Liver (tissue), 9 donors: ENCODE measurements around the gene GRIK1. TPM values are rescaled to one million over a fixed set of nuclear protein-coding genes. Genes with fewer than 3 reads are reported as not detected.

Experiments used
- DNase-seq: peaks from one replicate; pipeline ENCODE4 v3.0.0-alpha.2; 2017; ENCODE audit warnings: low spot score
- H3K27ac ChIP-seq, 2 donors: one replicate each; pipeline ENCODE4 v1.7.0; 2013; ENCODE audit warnings: inconsistent platforms in 2 of 2, low read length in 2 of 2, control low read depth in 1 of 2, low read depth in 1 of 2, mild to moderate bottlenecking in 1 of 2
- H3K27me3 ChIP-seq, 4 donors: one replicate each; pipeline versions ENCODE4 v1.6.1 to v1.7.0; 2013; ENCODE audit warnings: low read length in 3 of 4, inconsistent platforms in 1 of 4, mild to moderate bottlenecking in 1 of 4, moderate library complexity in 1 of 4; ENCODE audit not compliant: control insufficient read depth in 4 of 4, insufficient read depth in 4 of 4
- H3K36me3 ChIP-seq, 4 donors: one replicate each; pipeline versions ENCODE4 v1.6.1 to v1.7.0; 2013; ENCODE audit warnings: low read length in 3 of 4, mild to moderate bottlenecking in 3 of 4, low read depth in 1 of 4, moderate library complexity in 1 of 4; ENCODE audit not compliant: control insufficient read depth in 4 of 4, insufficient read depth in 3 of 4
- H3K4me1 ChIP-seq, 4 donors: one replicate each; pipeline versions ENCODE4 v1.6.1 to v1.7.0; 2013; ENCODE audit warnings: low read length in 3 of 4, mild to moderate bottlenecking in 3 of 4, moderate library complexity in 1 of 4; ENCODE audit not compliant: control insufficient read depth in 4 of 4, insufficient read depth in 4 of 4
- H3K4me3 ChIP-seq, 3 donors: one replicate each; pipeline versions ENCODE4 v1.6.1 to v1.7.0; 2013; ENCODE audit warnings: low read length in 3 of 3, control low read depth in 1 of 3, low read depth in 1 of 3, mild to moderate bottlenecking in 1 of 3
- H3K9ac ChIP-seq, 2 donors: one replicate each; pipeline ENCODE4 v1.7.0; 2013; ENCODE audit warnings: low read length in 2 of 2, mild to moderate bottlenecking in 2 of 2, moderate library complexity in 2 of 2, control low read depth in 1 of 2, low read depth in 1 of 2
- H3K9me3 ChIP-seq, 4 donors: one replicate each; pipeline versions ENCODE4 v1.6.1 to v1.7.0; 2013; ENCODE audit warnings: low read length in 3 of 4; ENCODE audit not compliant: control insufficient read depth in 4 of 4
- EGR1 ChIP-seq, 2 donors: IDR thresholded peaks; 2 replicates each; pipeline ENCODE4 v1.6.1; 2016 to 2018; ENCODE audit warnings: antibody characterized with exemption in 2 of 2, low read depth in 2 of 2
- FOXA1 ChIP-seq: IDR thresholded peaks from 2 replicates; pipeline ENCODE4 v1.6.1; 2016; ENCODE audit warnings: antibody characterized with exemption
- FOXA2 ChIP-seq: IDR thresholded peaks from 2 replicates; pipeline ENCODE4 v1.6.1; 2016; ENCODE audit warnings: antibody characterized with exemption
- HNF4G ChIP-seq: IDR thresholded peaks from 2 replicates; pipeline ENCODE4 v1.6.1; 2016; ENCODE audit warnings: antibody characterized with exemption
- MAX ChIP-seq: IDR thresholded peaks from 2 replicates; pipeline ENCODE4 v1.6.1; 2016; ENCODE audit warnings: antibody characterized with exemption
- NR2F2 ChIP-seq: IDR thresholded peaks from 2 replicates; pipeline ENCODE4 v1.6.1; 2016; ENCODE audit warnings: antibody characterized with exemption
- REST ChIP-seq: IDR thresholded peaks from 2 replicates; pipeline ENCODE4 v1.6.1; 2016; ENCODE audit warnings: antibody characterized with exemption, mild to moderate bottlenecking
- RXRA ChIP-seq, 2 donors: IDR thresholded peaks; 2 replicates each; pipeline ENCODE4 v1.6.1; 2017 to 2018; ENCODE audit warnings: antibody characterized with exemption in 2 of 2, mild to moderate bottlenecking in 1 of 2
- SP1 ChIP-seq: IDR thresholded peaks from 2 replicates; pipeline ENCODE4 v1.6.1; 2018; ENCODE audit warnings: antibody characterized with exemption, mild to moderate bottlenecking
- TAF1 ChIP-seq: conservative IDR thresholded peaks from 2 replicates; pipeline ENCODE4 v1.6.1; 2016; ENCODE audit warnings: antibody characterized with exemption, mild to moderate bottlenecking
- YY1 ChIP-seq: IDR thresholded peaks from 2 replicates; pipeline ENCODE4 v1.6.1; 2016; ENCODE audit warnings: antibody characterized with exemption, mild to moderate bottlenecking
- ZBTB33 ChIP-seq: IDR thresholded peaks from 2 replicates; pipeline ENCODE4 v1.6.1; 2016; ENCODE audit warnings: antibody characterized with exemption
- WGBS: extraction: QIAGEN DNeasy Blood & Tissue Kit; methylation state at CpG from one replicate; pipeline ENCODE4 v1.1.7; 2013; 5-methylcytosine and 5-hydroxymethylcytosine counted together
- polyA plus RNA-seq, 2 donors: library from polyadenylated mRNA; stranded (reverse) in 1 of 2; unstranded in 1 of 2; fragments of 200-250 nt in 1 of 2; fragments of >200 nt in 1 of 2; fragmentation: Nextera tagmentation in 1 of 2; extraction: Ambion mirVana in 1 of 2; gene quantifications; one replicate each; pipeline versions ENCODE4 v1.2.1 to v1.2.3, GENCODE V29; 2013 to 2015
- total RNA-seq, 2 donors: library from RNA; depleted of rRNA; stranded (reverse); fragments of >200 nt; gene quantifications; one replicate each; pipeline ENCODE4 v1.2.3, GENCODE V29; 2014
- donor health status: healthy.
- donor health status: healthy.
- donor health status: healthy.
- donor health status: healthy.
- donor health status: healthy.

The GRIK1 gene
- total and polyA plus RNA-seq, 4 donors = 0.02 to 0.14 (median 0.05) TPM; not detected in 1

- 98% methylated on average over 1 of the region's 1 CpG for WGBS
- H3K27me3 ChIP-seq = no peaks in the 10 kb centered on the region
- H3K9me3 ChIP-seq = no peaks in the 10 kb centered on the region
- H3K4me3 ChIP-seq = no peak overlapping the region
- TF ChIP-seq ZBTB33 (no peak), NR2F2 (no peak), TAF1 (no peak), HNF4G (no peak)
- DNase-seq = no peak
- H3K27ac ChIP-seq = no peak overlapping the region
- no peaks in the 10 kb centered on the region for H3K4me1 ChIP-seq
- H3K9ac ChIP-seq = no peak overlapping the region
- H3K36me3 ChIP-seq = no peaks in the 10 kb centered on the region
These were observed 381.7 kb downstream of the GRIK1 start for GRCh38 chr21:29557931-29558725.

GRCh38 chr21:29557200-29557599 lies 382.6 kb downstream of the GRIK1 start:
- TF ChIP-seq FOXA2 = no peak
- TF ChIP-seq HNF4G = no peak
- no peak for TF ChIP-seq RXRA (IDR thresholded peaks at IDR 0.05)
- TF ChIP-seq YY1 = no peak
- TF ChIP-seq TAF1 = no peak
- TF ChIP-seq SP1 = no peak
- no peak for TF ChIP-seq NR2F2
- TF ChIP-seq EGR1 (IDR thresholded peaks at IDR 0.05; ENCODE audit: low read depth in 2 of 2) = no peak
- TF ChIP-seq FOXA1 = no peak
- TF ChIP-seq MAX = no peak
- 60% methylated on average over 1 of the region's 1 CpG for WGBS
- Histone ChIP-seq H3K4me1 (no peaks in the 10 kb centered on the region), H3K9ac (no peak overlapping the region), H3K27ac (no peak overlapping the region), H3K36me3 (no peaks in the 10 kb centered on the region), H3K9me3 (no peaks in the 10 kb centered on the region), H3K27me3 (no peaks in the 10 kb centered on the region), H3K4me3 (no peak overlapping the region)
- no peak for DNase-seq

GRCh38 chr21:29555601-29556000 lies 384.2 kb downstream of the GRIK1 start:
- WGBS = 70% methylated on average over 2 of the region's 2 CpGs
- H3K36me3 ChIP-seq = no peaks in the 10 kb centered on the region
- no peak for DNase-seq
- no peak overlapping the region for H3K9ac ChIP-seq
- no peaks in the 10 kb centered on the region for H3K27me3 ChIP-seq
- no peak overlapping the region for H3K27ac ChIP-seq
- peak; percentile 39 for TF ChIP-seq NR2F2
- TF ChIP-seq TAF1 = no peak
- no peak for TF ChIP-seq FOXA1
- no peak for TF ChIP-seq MAX
- no peak for TF ChIP-seq YY1
- no peak for TF ChIP-seq REST
- no peak overlapping the region for H3K4me3 ChIP-seq
- H3K9me3 ChIP-seq = no peaks in the 10 kb centered on the region
- H3K4me1 ChIP-seq = no peaks in the 10 kb centered on the region
